A673 (cell line): Measurements from ENCODE around the gene LRRK1. TPM values are rescaled to one million over a fixed set of nuclear protein-coding genes. Genes with fewer than 3 reads are reported as not detected.

Experiments
- BruUV-seq: library from RNA; stranded (reverse); fragments of 400-500 nt; replicated peaks from 2 replicates; lab custom pipeline; 2021; lab: Mats Ljungman, UMichigan
- CTCF ChIA-PET: fragments of 300-600 bp; sonication (Branson Sonifier 250); formaldehyde crosslinking; loops from one replicate; lab custom pipeline; 2022; ENCODE audit warnings: antibody characterized with exemption; lab: Charles Lee
- POLR2A ChIA-PET: fragments of 300-600 bp; sonication (Branson Sonifier 250); formaldehyde crosslinking; loops from one replicate; lab custom pipeline; 2022; ENCODE audit warnings: antibody characterized with exemption; ENCODE audit not compliant: low non-redundant PET; lab: Charles Lee
- DNase-seq: peaks from one replicate; pipeline ENCODE4 v3.0.0-alpha.2; 2015; ENCODE audit warnings: low spot score
- H3K27ac ChIP-seq: fragments of 200-600 bp; sonication (generic); 2 replicates; pipeline ENCODE4 v1.5.1; 2016; ENCODE audit warnings: mixed run types, low read depth, mild to moderate bottlenecking, mixed read lengths, antibody characterized with exemption, low read length; ENCODE audit not compliant: poor library complexity, severe bottlenecking
- H3K27me3 ChIP-seq: fragments of 200-600 bp; sonication (generic); replicated peaks from 2 replicates; pipeline ENCODE4 v1.6.1; 2017; ENCODE audit warnings: mixed run types, low read depth, mild to moderate bottlenecking, mixed read lengths, antibody characterized with exemption, low read length; ENCODE audit not compliant: insufficient read depth, poor library complexity
- H3K36me3 ChIP-seq: fragments of 200-600 bp; sonication (generic); 2 replicates; pipeline ENCODE4 v1.6.1; 2016; ENCODE audit warnings: mixed run types, mild to moderate bottlenecking, mixed read lengths, antibody characterized with exemption, low read length; ENCODE audit not compliant: insufficient read depth, poor library complexity, severe bottlenecking
- H3K4me1 ChIP-seq: fragments of 200-600 bp; sonication (generic); 2 replicates; pipeline ENCODE4 v1.6.1; 2017; ENCODE audit warnings: mixed run types, mild to moderate bottlenecking, mixed read lengths, antibody characterized with exemption, low read length; ENCODE audit not compliant: insufficient read depth, poor library complexity, severe bottlenecking
- H3K4me3 ChIP-seq: fragments of 200-600 bp; sonication (generic); 2 replicates; pipeline ENCODE4 v1.5.1; 2016; ENCODE audit warnings: low read depth, mixed run types, mild to moderate bottlenecking, mixed read lengths, low read length; ENCODE audit not compliant: poor library complexity, severe bottlenecking
- H3K9me3 ChIP-seq: fragments of 200-600 bp; sonication (generic); 2 replicates; pipeline ENCODE4 v1.6.1; 2016; ENCODE audit warnings: mixed run types, low read depth, mild to moderate bottlenecking, mixed read lengths, antibody characterized with exemption, low read length; ENCODE audit not compliant: poor library complexity, severe bottlenecking
- EZH2 ChIP-seq: fragments of 200-600 bp; sonication (generic); IDR thresholded peaks from 2 replicates; pipeline ENCODE4 v1.6.1; 2017; ENCODE audit warnings: borderline replicate concordance, low read depth, mild to moderate bottlenecking, mixed read lengths, antibody characterized with exemption, low read length; ENCODE audit not compliant: poor library complexity, severe bottlenecking
- intact Hi-C: fragments of 100-400 bp; cut with micrococcal nuclease; formaldehyde crosslinking; loops from one replicate; pipeline ENCODE4 v1.10.0; 2022; ENCODE audit not compliant: unreplicated experiment
- total RNA-seq: library from RNA; stranded (reverse); gene quantifications from 2 replicates; pipeline ENCODE4 v1.2.3, GENCODE V29; 2021
- TF ChIP-seq, protein P1 (sequence below): fragments of 300-800, 200-600 bp; sonication (generic); conservative IDR thresholded peaks from 2 replicates; pipeline ENCODE4 v1.5.1; 2017; ENCODE audit warnings: low read depth, mild to moderate bottlenecking, antibody characterized with exemption, low read length, moderate library complexity, mixed read lengths

Gene LRRK1
- total RNA-seq, 1 experiment from 2014 or later: 7.7 TPM

DNA sequence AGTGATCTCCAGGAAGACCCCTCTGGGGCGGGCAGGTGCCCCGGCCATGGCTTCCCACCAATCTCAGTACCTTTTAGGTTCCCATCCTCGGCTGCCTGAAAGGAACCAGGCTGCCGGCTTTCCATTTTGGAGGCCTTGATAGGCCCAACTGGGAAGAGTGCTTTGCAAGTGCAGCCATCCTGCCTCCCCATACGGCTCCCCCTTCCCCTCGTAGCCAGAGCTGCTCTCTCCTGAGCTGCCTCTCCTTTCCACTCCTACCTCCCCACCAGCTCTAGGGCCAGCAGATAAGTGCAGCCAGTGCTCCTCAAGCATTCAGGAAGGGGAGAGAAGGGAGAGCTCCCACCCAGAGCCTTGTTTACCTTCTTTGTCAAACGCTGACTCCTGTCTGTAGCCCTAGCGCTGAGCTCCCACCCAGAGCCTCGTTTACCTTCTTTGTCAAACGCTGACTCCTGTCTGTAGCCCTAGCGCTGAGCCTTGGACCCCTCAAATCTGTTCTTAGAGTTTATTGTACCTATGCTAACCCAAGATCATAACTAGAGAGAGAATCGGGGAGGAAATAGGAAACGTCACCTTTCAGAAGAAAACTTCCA, 133.0 kb downstream of the LRRK1 start:
- no peaks in the 10 kb centered on the region for H3K36me3 ChIP-seq
- no peaks in the 10 kb centered on the region for H3K27me3 ChIP-seq
- no peak overlapping the region for H3K27ac ChIP-seq
- H3K4me1 ChIP-seq: no peaks in the 10 kb centered on the region
- TF ChIP-seq EZH2: no peak
- TF ChIP-seq, protein P1, sequence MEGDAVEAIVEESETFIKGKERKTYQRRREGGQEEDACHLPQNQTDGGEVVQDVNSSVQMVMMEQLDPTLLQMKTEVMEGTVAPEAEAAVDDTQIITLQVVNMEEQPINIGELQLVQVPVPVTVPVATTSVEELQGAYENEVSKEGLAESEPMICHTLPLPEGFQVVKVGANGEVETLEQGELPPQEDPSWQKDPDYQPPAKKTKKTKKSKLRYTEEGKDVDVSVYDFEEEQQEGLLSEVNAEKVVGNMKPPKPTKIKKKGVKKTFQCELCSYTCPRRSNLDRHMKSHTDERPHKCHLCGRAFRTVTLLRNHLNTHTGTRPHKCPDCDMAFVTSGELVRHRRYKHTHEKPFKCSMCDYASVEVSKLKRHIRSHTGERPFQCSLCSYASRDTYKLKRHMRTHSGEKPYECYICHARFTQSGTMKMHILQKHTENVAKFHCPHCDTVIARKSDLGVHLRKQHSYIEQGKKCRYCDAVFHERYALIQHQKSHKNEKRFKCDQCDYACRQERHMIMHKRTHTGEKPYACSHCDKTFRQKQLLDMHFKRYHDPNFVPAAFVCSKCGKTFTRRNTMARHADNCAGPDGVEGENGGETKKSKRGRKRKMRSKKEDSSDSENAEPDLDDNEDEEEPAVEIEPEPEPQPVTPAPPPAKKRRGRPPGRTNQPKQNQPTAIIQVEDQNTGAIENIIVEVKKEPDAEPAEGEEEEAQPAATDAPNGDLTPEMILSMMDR: no peak
- ChIA-PET POLR2A (no interaction called here), CTCF (no interaction called here)
- no peaks in the 10 kb centered on the region for H3K9me3 ChIP-seq
- intact Hi-C loops: no loop called here
- H3K4me3 ChIP-seq: no peak overlapping the region
- BruUV-seq: no TSS peak
- no peak for DNase-seq

DNA sequence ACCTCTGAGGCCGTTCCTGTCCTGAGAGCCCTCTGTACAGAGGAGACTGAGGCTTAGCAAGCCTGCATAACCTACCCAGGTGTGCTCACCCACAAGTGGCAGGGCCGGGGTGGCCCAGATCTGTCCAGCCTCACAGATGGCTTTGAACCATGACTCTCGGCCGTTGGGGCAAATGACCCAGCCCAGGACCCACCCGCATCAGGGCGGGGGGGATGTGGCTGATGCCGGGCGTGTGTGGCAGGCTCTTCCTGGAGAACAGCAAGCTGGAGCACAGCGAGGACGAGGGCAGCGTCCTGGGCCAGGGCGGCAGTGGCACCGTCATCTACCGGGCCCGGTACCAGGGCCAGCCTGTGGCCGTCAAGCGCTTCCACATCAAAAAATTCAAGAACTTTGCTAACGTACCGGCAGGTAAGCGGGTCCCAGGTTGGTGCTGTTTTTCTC, 133.5 kb downstream of the LRRK1 start:
- H3K4me1 ChIP-seq: no peaks in the 10 kb centered on the region
- H3K4me3 ChIP-seq: no peak overlapping the region
- no peak for DNase-seq
- TF ChIP-seq, protein P1: no peak
- no peak for TF ChIP-seq EZH2
- H3K27me3 ChIP-seq: no peaks in the 10 kb centered on the region
- intact Hi-C loops: no loop called here
- H3K9me3 ChIP-seq: no peaks in the 10 kb centered on the region
- H3K27ac ChIP-seq: no peak overlapping the region
- ChIA-PET CTCF (no interaction called here), POLR2A (no interaction called here)
- no peaks in the 10 kb centered on the region for H3K36me3 ChIP-seq
- BruUV-seq: no TSS peak

DNA sequence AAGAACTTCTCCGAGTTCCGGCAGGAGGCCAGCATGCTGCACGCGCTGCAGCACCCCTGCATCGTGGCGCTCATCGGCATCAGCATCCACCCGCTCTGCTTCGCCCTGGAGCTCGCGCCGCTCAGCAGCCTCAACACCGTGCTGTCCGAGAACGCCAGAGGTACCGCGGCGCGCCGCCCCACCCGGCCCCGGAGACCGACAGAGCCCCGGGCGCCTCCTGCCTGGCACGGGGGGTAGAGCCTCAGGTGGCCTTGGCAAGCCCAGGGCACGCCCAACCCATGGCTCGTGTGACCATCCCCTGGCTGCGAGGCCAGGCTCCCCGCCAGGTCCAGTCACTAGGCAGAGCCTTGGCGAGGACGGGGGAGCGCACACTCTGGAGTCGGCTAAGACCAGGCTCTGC, 134.1 kb downstream of the LRRK1 start:
- no TSS peak for BruUV-seq

More for the DNA sequence above, 134.1 kb downstream of the LRRK1 start:
- no peak overlapping the region for H3K27ac ChIP-seq
- no peaks in the 10 kb centered on the region for H3K36me3 ChIP-seq
- no peak overlapping the region for H3K4me3 ChIP-seq
- no peak for TF ChIP-seq EZH2
- TF ChIP-seq, protein P1: no peak
- H3K27me3 ChIP-seq: no peaks in the 10 kb centered on the region
- DNase-seq: no peak
- ChIA-PET POLR2A (no interaction called here), CTCF (no interaction called here)
- intact Hi-C loops: no loop called here
- no peaks in the 10 kb centered on the region for H3K4me1 ChIP-seq
- H3K9me3 ChIP-seq: no peaks in the 10 kb centered on the region
